H1 (cell line): ENCODE results near the gene GRIA1. TPM values are rescaled to one million over a fixed set of nuclear protein-coding genes. Genes with fewer than 3 reads are reported as not detected.

Source experiments
- CTCF ChIA-PET: fragments of 300-600 bp; sonication (Branson Sonifier 250); formaldehyde crosslinking; loops from one replicate; lab custom pipeline; 2021; ENCODE audit not compliant: partially characterized antibody; lab: Charles Lee
- POLR2A ChIA-PET: fragments of 300-600 bp; sonication (Branson Sonifier 250); formaldehyde crosslinking; loops from one replicate; lab custom pipeline; 2021; ENCODE audit warnings: inconsistent platforms; ENCODE audit not compliant: partially characterized antibody; lab: Charles Lee
- DNase-seq, 2 experiments: peaks; one replicate each; pipeline versions ENCODE4 v3.0.0 to v3.0.0-alpha.2; 2010 to 2022; ENCODE audit warnings: low spot score in 2 of 2, low read depth in 1 of 2, mixed read lengths in 1 of 2
- FAIRE-seq: peaks from 2 replicates; lab custom pipeline; 2011; peaks lifted over from hg19 to GRCh38; lab: Jason Lieb, UNC
- H2AFZ ChIP-seq: 2 replicates; pipeline ENCODE4 v1.8.1; 2012; ENCODE audit warnings: low read length, inconsistent platforms
- H2AK5ac ChIP-seq: 2 replicates; pipeline ENCODE4 v1.6.1; 2013; ENCODE audit warnings: low read depth, low read length
- H2BK120ac ChIP-seq: replicated peaks from 2 replicates; pipeline ENCODE3; 2013; ENCODE audit warnings: low read depth, low read length, inconsistent platforms
- H2BK12ac ChIP-seq: 2 replicates; pipeline ENCODE4 v1.6.1; 2013; ENCODE audit warnings: low read depth, low read length
- H2BK15ac ChIP-seq: 2 replicates; pipeline ENCODE4 v1.6.1; 2013; ENCODE audit warnings: low read length
- H2BK20ac ChIP-seq: 2 replicates; pipeline ENCODE4 v1.6.1; 2013; ENCODE audit warnings: low read length
- H2BK5ac ChIP-seq: 2 replicates; pipeline ENCODE4 v1.6.1; 2013; ENCODE audit warnings: low read depth, low read length
- H3K14ac ChIP-seq: 2 replicates; pipeline ENCODE4 v1.6.1; 2013; ENCODE audit warnings: inconsistent platforms; ENCODE audit not compliant: insufficient read length
- H3K18ac ChIP-seq: 2 replicates; pipeline ENCODE4 v1.6.1; 2013; ENCODE audit warnings: low read length; ENCODE audit errors: extremely low read depth
- H3K23ac ChIP-seq: 2 replicates; pipeline ENCODE4 v1.6.1; 2013; ENCODE audit warnings: inconsistent platforms; ENCODE audit not compliant: insufficient read length
- H3K23me2 ChIP-seq: 2 replicates; pipeline ENCODE4 v1.6.1; 2013; ENCODE audit warnings: low read depth, low read length
- H3K27ac ChIP-seq: 2 replicates; pipeline ENCODE4 v1.6.1; 2011; ENCODE audit warnings: low read depth, low read length, inconsistent platforms
- H3K27me3 ChIP-seq, 4 experiments: replicated peaks in 1 of 4; 1 replicate in 1 of 4; 2 replicates in 3 of 4; pipeline versions ENCODE4 v1.6.1 to v1.8.1; 2011 to 2013; ENCODE audit warnings: low read length in 3 of 4, mild to moderate bottlenecking in 3 of 4, inconsistent platforms in 2 of 4, mixed read lengths in 2 of 4, moderate library complexity in 1 of 4; ENCODE audit not compliant: control insufficient read depth in 3 of 4, insufficient read depth in 3 of 4; ENCODE audit errors: extremely low read depth in 1 of 4
- H3K36me3 ChIP-seq, 4 experiments: 2 replicates each; pipeline versions ENCODE4 v1.6.1 to v1.8.1; 2011 to 2013; ENCODE audit warnings: mild to moderate bottlenecking in 4 of 4, low read length in 3 of 4, moderate library complexity in 2 of 4, control low read depth in 1 of 4, inconsistent platforms in 1 of 4; ENCODE audit not compliant: insufficient read depth in 4 of 4, control insufficient read depth in 2 of 4
- H3K4ac ChIP-seq: replicated peaks from 2 replicates; pipeline ENCODE3; 2013; ENCODE audit warnings: low read length, low read depth, mixed read lengths, inconsistent platforms; ENCODE audit not compliant: insufficient read length
- H3K4me1 ChIP-seq, 4 experiments: replicated peaks in 1 of 4; 1 replicate in 1 of 4; 2 replicates in 3 of 4; pipeline versions ENCODE4 v1.6.1 to v1.8.1; 2011 to 2013; ENCODE audit warnings: low read length in 3 of 4, inconsistent platforms in 2 of 4, mixed read lengths in 1 of 4; ENCODE audit not compliant: insufficient read depth in 4 of 4, control insufficient read depth in 3 of 4
- H3K4me2 ChIP-seq, 2 experiments: 2 replicates each; pipeline versions ENCODE4 v1.6.1 to v1.8.1; 2011 to 2013; ENCODE audit warnings: low read depth in 2 of 2, low read length in 2 of 2, control low read depth in 1 of 2, inconsistent platforms in 1 of 2, mild to moderate bottlenecking in 1 of 2; ENCODE audit not compliant: insufficient read depth in 1 of 2
- H3K4me3 ChIP-seq, 4 experiments: fragments of 200-600, 300-600 bp in 1 of 4; sonication (generic), shearing (Covaris generic), sonication (Bioruptor Twin) in 1 of 4; 2 replicates each; pipeline versions ENCODE4 v1.5.1 to v1.8.1; 2011 to 2016; ENCODE audit warnings: low read length in 4 of 4, low read depth in 3 of 4, control low read depth in 2 of 4, inconsistent platforms in 2 of 4, mild to moderate bottlenecking in 2 of 4, mixed read lengths in 1 of 4, moderate library complexity in 1 of 4; ENCODE audit not compliant: insufficient read depth in 2 of 4; ENCODE audit errors: extremely low read depth in 1 of 4
- H3K56ac ChIP-seq: replicated peaks from 2 replicates; pipeline ENCODE3; 2013; ENCODE audit warnings: low read depth, mild to moderate bottlenecking, mixed read lengths, low read length, inconsistent platforms; ENCODE audit not compliant: insufficient read length
- H3K79me1 ChIP-seq: 2 replicates; pipeline ENCODE4 v1.6.1; 2013; ENCODE audit warnings: low read depth, low read length, control low read depth
- H3K79me2 ChIP-seq, 2 experiments: 2 replicates each; pipeline versions ENCODE4 v1.6.1 to v1.8.1; 2012 to 2013; ENCODE audit warnings: low read length in 2 of 2, mild to moderate bottlenecking in 2 of 2, inconsistent platforms in 1 of 2; ENCODE audit not compliant: insufficient read depth in 2 of 2, control insufficient read depth in 1 of 2
- H3K9ac ChIP-seq, 4 experiments: replicated peaks in 1 of 4; 1 replicate in 1 of 4; 2 replicates in 3 of 4; pipeline versions ENCODE4 v1.6.1 to v1.8.1; 2011 to 2013; ENCODE audit warnings: low read depth in 3 of 4, low read length in 3 of 4, control low read depth in 2 of 4, mild to moderate bottlenecking in 2 of 4, moderate library complexity in 2 of 4, inconsistent platforms in 1 of 4; ENCODE audit errors: extremely low read depth in 1 of 4
- H3K9me3 ChIP-seq, 2 experiments: 2 replicates each; pipeline versions ENCODE4 v1.6.1 to v1.8.1; 2012 to 2013; ENCODE audit warnings: mild to moderate bottlenecking in 2 of 2, moderate library complexity in 2 of 2, control low read depth in 1 of 2, inconsistent platforms in 1 of 2, low read depth in 1 of 2, low read length in 1 of 2, mixed read lengths in 1 of 2; ENCODE audit not compliant: insufficient read depth in 2 of 2
- H4K20me1 ChIP-seq, 2 experiments: replicated peaks in 1 of 2; 2 replicates each; pipeline versions ENCODE3 to v1.8.1; 2011 to 2013; ENCODE audit warnings: inconsistent platforms in 2 of 2, low read length in 2 of 2, mild to moderate bottlenecking in 1 of 2; ENCODE audit not compliant: insufficient read depth in 2 of 2, control insufficient read depth in 1 of 2
- H4K5ac ChIP-seq: 2 replicates; pipeline ENCODE4 v1.6.1; 2013; ENCODE audit warnings: low read length, low read depth, mixed read lengths, inconsistent platforms; ENCODE audit not compliant: insufficient read length
- H4K8ac ChIP-seq: 2 replicates; pipeline ENCODE4 v1.8.0; 2013; ENCODE audit warnings: mild to moderate bottlenecking, moderate library complexity, low read length, inconsistent platforms; ENCODE audit not compliant: insufficient read depth; ENCODE audit errors: extremely low read depth
- H4K91ac ChIP-seq: replicated peaks from 2 replicates; pipeline ENCODE3; 2013; ENCODE audit warnings: low read length, mixed read lengths, inconsistent platforms; ENCODE audit not compliant: insufficient read length
- CBX8 ChIP-seq: fragments of 300-800, 300-1000 bp; sonication (generic); IDR thresholded peaks from 2 replicates; pipeline ENCODE4 v1.7.1; 2016; ENCODE audit warnings: low read depth, low read length, borderline replicate concordance
- JUND ChIP-seq: IDR thresholded peaks from 2 replicates; pipeline ENCODE4 v1.6.1; 2011; ENCODE audit warnings: mild to moderate bottlenecking, improper control_type of control experiment, low read length
- KDM1A ChIP-seq: fragments of 200-600, 300-600 bp; sonication (generic); IDR thresholded peaks from 2 replicates; pipeline ENCODE4 v1.7.1; 2016; ENCODE audit warnings: mild to moderate bottlenecking, low read length, borderline replicate concordance
- MAFK ChIP-seq: IDR thresholded peaks from 2 replicates; pipeline ENCODE4 v1.6.1; 2012; ENCODE audit warnings: low read depth, mild to moderate bottlenecking, improper control_type of control experiment, low read length
- RFX5 ChIP-seq: IDR thresholded peaks from 2 replicates; pipeline ENCODE4 v1.6.1; 2011; ENCODE audit warnings: low read depth, low read length, improper control_type of control experiment, borderline replicate concordance
- SP2 ChIP-seq: IDR thresholded peaks from 2 replicates; pipeline ENCODE4 v1.6.1; 2012; ENCODE audit warnings: mild to moderate bottlenecking, low read length, inconsistent platforms
- TEAD4 ChIP-seq: IDR thresholded peaks from 2 replicates; pipeline ENCODE4 v1.6.1; 2012; ENCODE audit warnings: low read depth, low read length, inconsistent platforms, mixed read lengths
- YY1 ChIP-seq: IDR thresholded peaks from 2 replicates; pipeline ENCODE4 v1.6.1; 2011; ENCODE audit warnings: low read depth, mild to moderate bottlenecking, low read length
- WGBS, 2 experiments: shearing (Covaris generic) in 1 of 2; methylation state at CpG; one replicate each; pipeline versions ENCODE4 v1.1.6 to v1.1.7; 2013 to 2015; ENCODE audit warnings: low lambda C conversion rate in 2 of 2, mixed read lengths in 2 of 2, inconsistent platforms in 1 of 2, low coverage in 1 of 2, missing lambda C conversion rate in 1 of 2; ENCODE audit not compliant: insufficient replicate concordance in 2 of 2, insufficient coverage in 1 of 2, insufficient read length in 1 of 2; ENCODE audit errors: extremely low coverage in 1 of 2, missing lambda C conversion rate in 1 of 2; 5-methylcytosine and 5-hydroxymethylcytosine counted together
- polyA plus RNA-seq, 7 experiments: library from polyadenylated mRNA; depleted of rRNA in 3 of 7; stranded (reverse) in 5 of 7; unstranded in 2 of 7; fragments of >200 nt in 5 of 7; fragments of 200-250 nt in 2 of 7; gene quantifications; 1 replicate in 5 of 7; 2 replicates in 1 of 7; 4 replicates in 1 of 7; pipeline versions ENCODE4 v1.2.1 to v1.2.3, GENCODE V29; 2011 to 2013; ENCODE audit warnings: missing spikeins in 2 of 7, mixed read lengths in 2 of 7
- total RNA-seq: library from RNA; stranded (reverse); fragmentation: NEBNext Ultra II Directional; extraction: Animal tissue kit (Norgen Biotek cat#: 25700); gene quantifications from 2 replicates; pipeline ENCODE4 v1.2.1, GENCODE V29; 2021

Gene GRIA1
- total and polyA plus RNA-seq, 2 of the 8 experiments (the other 6 are each of a cell fraction or from before 2014, with no cell fraction given): 0.97 to 2.5 TPM

GRCh38 chr5:153530357-153531143 is 40.1 kb downstream of the GRIA1 start:
- no peak overlapping the region for H3K23ac ChIP-seq
- no peak overlapping the region for H3K18ac ChIP-seq
- H2AK5ac ChIP-seq: no peak overlapping the region
- H4K8ac ChIP-seq: no peak overlapping the region
- TF ChIP-seq SP2 (no peak), YY1 (no peak), RFX5 (no peak), MAFK (no peak), KDM1A (no peak), JUND (no peak), CBX8 (no peak), TEAD4 (no peak)
- H2BK20ac ChIP-seq: no peak overlapping the region
- H4K5ac ChIP-seq: no peak overlapping the region
- FAIRE-seq (no peak), DNase-seq (no peak)
- no peak overlapping the region for H3K4me3 ChIP-seq
- H2BK5ac ChIP-seq: no peak overlapping the region
- H2BK12ac ChIP-seq: no peak overlapping the region
- ChIA-PET CTCF (interaction anchor here (0.7 to 2.4 kb wide), 3 partner anchors 10 to 443 kb away, joined by 3 to 10 read pairs (median 3); no protein-coding TSS in a partner anchor), POLR2A (no interaction called here)
- H2AFZ ChIP-seq: no peak overlapping the region
- H3K36me3 ChIP-seq: no peaks in the 10 kb centered on the region
- H3K27ac ChIP-seq: no peak overlapping the region
- no peak overlapping the region for H3K4me2 ChIP-seq
- 98% methylated on average over 4 of the region's 4 CpGs; no CpG with 5 or more reads in 1 of the 2 experiments for WGBS, 2 experiments
- H4K20me1 ChIP-seq: no peaks in the 10 kb centered on the region
- no peak overlapping the region for H3K4ac ChIP-seq
- H3K4me1 ChIP-seq: no peaks in the 10 kb centered on the region
- H3K79me1 ChIP-seq: no peaks in the 10 kb centered on the region
- no peak overlapping the region for H2BK15ac ChIP-seq
- H3K14ac ChIP-seq: no peak overlapping the region
- H3K27me3 ChIP-seq: no peaks in the 10 kb centered on the region
- no peak overlapping the region for H4K91ac ChIP-seq
- H3K79me2 ChIP-seq: no peaks in the 10 kb centered on the region
- H3K9ac ChIP-seq: no peak overlapping the region
- no peak overlapping the region for H2BK120ac ChIP-seq
- H3K56ac ChIP-seq: no peak overlapping the region
- H3K9me3 ChIP-seq: no peaks in the 10 kb centered on the region
- H3K23me2 ChIP-seq: no peaks in the 10 kb centered on the region
